Measurements from ENCODE around the gene USP26. TPM values are rescaled to one million over a fixed set of nuclear protein-coding genes. Genes with fewer than 3 reads are reported as not detected.

The USP26 gene
- total and polyA plus RNA-seq, 2 experiments from 2014 or later, result not detected

GRCh38 chrX:133048751-133049150, 48.2 kb downstream of the USP26 start:
- no peaks in the 10 kb centered on the region for H3K27me3 ChIP-seq (ENCODE audit: insufficient read depth)
- H2AFZ ChIP-seq, result no peak overlapping the region
- Mint-ChIP-seq H3K4me1 (peaks cover 4% of the 10 kb centered on the region; the same call in 2 of the 3 replicates), H3K27ac (no peak overlapping the region), H3K27me3 (ENCODE audit: insufficient read depth, low read depth, poor library complexity) (no peaks in the 10 kb centered on the region), H3K9me3 (no peaks in the 10 kb centered on the region; the same call in 2 of the 3 replicates), H3K4me3 (no peak overlapping the region), H3K36me3 (ENCODE audit: low read depth) (no peaks in the 10 kb centered on the region)
- H3K4me3 ChIP-seq, result no peak overlapping the region
- H3K4me2 ChIP-seq, result no peak overlapping the region
- H3K36me3 ChIP-seq (ENCODE audit: insufficient read depth), result no peaks in the 10 kb centered on the region
- no peak for DNase-seq (ENCODE audit: low spot score)
- peaks cover 9% of the 10 kb centered on the region for H3K4me1 ChIP-seq (ENCODE audit: insufficient read depth)
- TF ChIP-seq EZH2 (IDR thresholded peaks at IDR 0.05; ENCODE audit: low read depth, unreplicated experiment), result no peak
- TF ChIP-seq CREB1 (CRISPR knock-in tag; IDR thresholded peaks at IDR 0.05; ENCODE audit: low read depth), result no peak
- no peak for TF ChIP-seq JUNB (IDR thresholded peaks at IDR 0.05; ENCODE audit: unreplicated experiment)
- TF ChIP-seq ZNF331 (CRISPR knock-in tag; IDR thresholded peaks at IDR 0.05; ENCODE audit: low read depth), result no peak
- TF ChIP-seq ZNF114 (CRISPR knock-in tag; IDR thresholded peaks at IDR 0.05), result no peak
- no peak for TF ChIP-seq ZNF462 (CRISPR knock-in tag; IDR thresholded peaks at IDR 0.05)
- no peak for TF ChIP-seq POLR2AphosphoS5 (IDR thresholded peaks at IDR 0.05; ENCODE audit: low read depth)
- TF ChIP-seq, protein P1, sequence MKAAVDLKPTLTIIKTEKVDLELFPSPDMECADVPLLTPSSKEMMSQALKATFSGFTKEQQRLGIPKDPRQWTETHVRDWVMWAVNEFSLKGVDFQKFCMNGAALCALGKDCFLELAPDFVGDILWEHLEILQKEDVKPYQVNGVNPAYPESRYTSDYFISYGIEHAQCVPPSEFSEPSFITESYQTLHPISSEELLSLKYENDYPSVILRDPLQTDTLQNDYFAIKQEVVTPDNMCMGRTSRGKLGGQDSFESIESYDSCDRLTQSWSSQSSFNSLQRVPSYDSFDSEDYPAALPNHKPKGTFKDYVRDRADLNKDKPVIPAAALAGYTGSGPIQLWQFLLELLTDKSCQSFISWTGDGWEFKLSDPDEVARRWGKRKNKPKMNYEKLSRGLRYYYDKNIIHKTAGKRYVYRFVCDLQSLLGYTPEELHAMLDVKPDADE (IDR thresholded peaks at IDR 0.05), result no peak
- no peak for TF ChIP-seq EZH2phosphoT487 (IDR thresholded peaks at IDR 0.05; ENCODE audit: unreplicated experiment)
- TF ChIP-seq, protein P2, sequence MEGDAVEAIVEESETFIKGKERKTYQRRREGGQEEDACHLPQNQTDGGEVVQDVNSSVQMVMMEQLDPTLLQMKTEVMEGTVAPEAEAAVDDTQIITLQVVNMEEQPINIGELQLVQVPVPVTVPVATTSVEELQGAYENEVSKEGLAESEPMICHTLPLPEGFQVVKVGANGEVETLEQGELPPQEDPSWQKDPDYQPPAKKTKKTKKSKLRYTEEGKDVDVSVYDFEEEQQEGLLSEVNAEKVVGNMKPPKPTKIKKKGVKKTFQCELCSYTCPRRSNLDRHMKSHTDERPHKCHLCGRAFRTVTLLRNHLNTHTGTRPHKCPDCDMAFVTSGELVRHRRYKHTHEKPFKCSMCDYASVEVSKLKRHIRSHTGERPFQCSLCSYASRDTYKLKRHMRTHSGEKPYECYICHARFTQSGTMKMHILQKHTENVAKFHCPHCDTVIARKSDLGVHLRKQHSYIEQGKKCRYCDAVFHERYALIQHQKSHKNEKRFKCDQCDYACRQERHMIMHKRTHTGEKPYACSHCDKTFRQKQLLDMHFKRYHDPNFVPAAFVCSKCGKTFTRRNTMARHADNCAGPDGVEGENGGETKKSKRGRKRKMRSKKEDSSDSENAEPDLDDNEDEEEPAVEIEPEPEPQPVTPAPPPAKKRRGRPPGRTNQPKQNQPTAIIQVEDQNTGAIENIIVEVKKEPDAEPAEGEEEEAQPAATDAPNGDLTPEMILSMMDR (conservative IDR thresholded peaks at IDR 0.05; ENCODE audit: low read depth in 2 of 2), result no peak
- TF ChIP-seq STAT1 (IDR thresholded peaks at IDR 0.05; ENCODE audit: unreplicated experiment), result no peak
- TF ChIP-seq NANOG (IDR thresholded peaks at IDR 0.05; ENCODE audit: borderline replicate concordance), result no peak
- TF ChIP-seq REST (IDR thresholded peaks at IDR 0.05; ENCODE audit: unreplicated experiment), result no peak
- no peak overlapping the region for H3K27ac ChIP-seq (ENCODE audit: low read depth)
- H3K79me2 ChIP-seq (replicated peaks; ENCODE audit: insufficient read depth), result no peaks in the 10 kb centered on the region
- no peak for ATAC-seq
- H3F3A ChIP-seq (replicated peaks; ENCODE audit: low read depth), result no peaks in the 10 kb centered on the region
- H3K9me2 ChIP-seq (ENCODE audit: insufficient read depth), result no peaks in the 10 kb centered on the region
- no peaks in the 10 kb centered on the region for H4K20me1 ChIP-seq (replicated peaks; ENCODE audit: insufficient read depth)

All from GM23338 (cell line).